Suprapubic skin (tissue), 4 donors: ENCODE measurements around the gene CNIH2. TPM values are rescaled to one million over a fixed set of nuclear protein-coding genes. Genes with fewer than 3 reads are reported as not detected.

Experiments used
- DNase-seq, 2 donors: peaks; one replicate each; pipeline ENCODE4 v3.0.0-alpha.2; 2019; ENCODE audit warnings: low spot score in 2 of 2
- H3K27ac ChIP-seq: fragments of 200-600 bp; sonication (generic); one replicate; pipeline ENCODE4 v1.5.1; 2019
- H3K27me3 ChIP-seq: fragments of 200-600 bp; sonication (generic); one replicate; pipeline ENCODE4 v1.5.1; 2019
- H3K36me3 ChIP-seq: fragments of 200-600 bp; sonication (generic); one replicate; pipeline ENCODE4 v1.5.1; 2019
- H3K4me1 ChIP-seq: fragments of 200-600 bp; sonication (generic); one replicate; pipeline ENCODE4 v1.5.1; 2019
- H3K4me3 ChIP-seq: fragments of 200-600 bp; sonication (generic); one replicate; pipeline ENCODE4 v1.5.1; 2019; ENCODE audit warnings: mild to moderate bottlenecking
- H3K9me3 ChIP-seq: fragments of 200-600 bp; sonication (generic); one replicate; pipeline ENCODE4 v1.5.1; 2019
- CTCF ChIP-seq, 2 donors: fragments of 200-600 bp in 1 of 2; fragments of 450-650 bp in 1 of 2; sonication (generic) in 1 of 2; IDR thresholded peaks; one replicate each; pipeline ENCODE4 v1.5.1; 2016 to 2019; ENCODE audit warnings: antibody characterized with exemption in 2 of 2, mild to moderate bottlenecking in 1 of 2, moderate library complexity in 1 of 2
- EP300 ChIP-seq: sonication (generic); formaldehyde crosslinking; IDR thresholded peaks from one replicate; pipeline ENCODE4 v1.6.1; 2017; ENCODE audit warnings: antibody characterized with exemption
- POLR2A ChIP-seq, 2 donors: fragments of 450-650 bp; IDR thresholded peaks; one replicate each; pipeline ENCODE4 v1.6.1; 2017; ENCODE audit warnings: antibody characterized with exemption in 2 of 2, mild to moderate bottlenecking in 2 of 2, moderate library complexity in 2 of 2
- POLR2AphosphoS5 ChIP-seq, 3 donors: sonication (generic); formaldehyde crosslinking; IDR thresholded peaks; one replicate each; pipeline ENCODE4 v1.6.1; 2017; ENCODE audit warnings: antibody characterized with exemption in 3 of 3
- WGBS: methylation state at CpG from one replicate; pipeline ENCODE4 v1.1.5; 2018; 5-methylcytosine and 5-hydroxymethylcytosine counted together
- total RNA-seq, 4 donors: library from RNA; depleted of rRNA; stranded (reverse); fragments of >200 nt; gene quantifications; one replicate each; pipeline ENCODE4 v1.1.0, GENCODE V29; 2016

Gene CNIH2
- total RNA-seq, 4 donors from 2014 or later: 1.1 to 2.5 (median 1.9) TPM; not detected in 1

GRCh38 chr11:66326261-66327111 is 48.5 kb downstream of the CNIH2 start:
- Histone ChIP-seq H3K4me1 (peaks cover 61% of the 10 kb centered on the region), H3K27ac (peak overlapping the region; percentile 74), H3K36me3 (peaks cover under 1% of the 10 kb centered on the region), H3K9me3 (no peaks in the 10 kb centered on the region), H3K27me3 (no peaks in the 10 kb centered on the region), H3K4me3 (no peak overlapping the region)
- TF ChIP-seq POLR2AphosphoS5 (IDR thresholded peaks at IDR 0.05) (no peak), EP300 (no peak), CTCF (IDR thresholded peaks at IDR 0.05) (no peak), POLR2A (IDR thresholded peaks at IDR 0.05) (no peak)
- 41% methylated on average over 5 of the region's 21 CpGs for WGBS
- peak in 1 of 2 donors; percentile 77 for DNase-seq

GRCh38 chr11:66327171-66328030 is 49.4 kb downstream of the CNIH2 start:
- Histone ChIP-seq H3K27me3 (no peaks in the 10 kb centered on the region), H3K9me3 (no peaks in the 10 kb centered on the region), H3K4me3 (no peak overlapping the region), H3K27ac (peak overlapping the region; percentile 74), H3K4me1 (peaks cover 53% of the 10 kb centered on the region), H3K36me3 (peaks cover 10% of the 10 kb centered on the region)
- TF ChIP-seq CTCF (IDR thresholded peaks at IDR 0.05) (no peak), EP300 (no peak), POLR2A (IDR thresholded peaks at IDR 0.05) (no peak), POLR2AphosphoS5 (IDR thresholded peaks at IDR 0.05) (no peak)
- peak in 1 of 2 donors; percentile 73 for DNase-seq
- WGBS: 70% methylated on average over 10 of the region's 10 CpGs

- Histone ChIP-seq H3K9me3 (no peaks in the 10 kb centered on the region), H3K27ac (peak overlapping the region; percentile 74), H3K4me3 (no peak overlapping the region), H3K36me3 (peaks cover 16% of the 10 kb centered on the region), H3K4me1 (peaks cover 51% of the 10 kb centered on the region), H3K27me3 (no peaks in the 10 kb centered on the region)
- 0% methylated on average over 1 of the region's 3 CpGs for WGBS
- DNase-seq: peak in 1 of 2 donors; percentile 67
- TF ChIP-seq CTCF (IDR thresholded peaks at IDR 0.05) (no peak), POLR2A (IDR thresholded peaks at IDR 0.05) (no peak), POLR2AphosphoS5 (IDR thresholded peaks at IDR 0.05) (peak in 1 of 3 donors; percentile 36)
Observed at GRCh38 chr11:66328031-66328301, 50.0 kb downstream of the CNIH2 start.

- TF ChIP-seq EP300 (no peak), POLR2AphosphoS5 (IDR thresholded peaks at IDR 0.05) (peak in 2 of 3 donors; percentile 11 to 21), CTCF (IDR thresholded peaks at IDR 0.05) (peak; percentile 92 to 97)
- DNase-seq: peak; percentile 89 to 92
- 6% methylated on average over 16 of the region's 19 CpGs for WGBS
- Histone ChIP-seq H3K27me3 (no peaks in the 10 kb centered on the region), H3K4me3 (peak overlapping the region; percentile 12), H3K36me3 (peaks cover 21% of the 10 kb centered on the region), H3K27ac (peak overlapping the region; percentile 74), H3K9me3 (no peaks in the 10 kb centered on the region), H3K4me1 (peaks cover 54% of the 10 kb centered on the region)
Observed at GRCh38 chr11:66328302-66329144, 50.5 kb downstream of the CNIH2 start.
